SH-SY5Y (cell line): ENCODE data around the gene B3GALT4.

Experiments
- GATA2 ChIP-seq: IDR thresholded peaks from 2 replicates; pipeline ENCODE4 v1.6.1; 2011; ENCODE audit warnings: mild to moderate bottlenecking, low read depth, low read length
- GATA3 ChIP-seq: IDR thresholded peaks from 2 replicates; pipeline ENCODE4 v1.6.1; 2011; ENCODE audit warnings: low read depth, mild to moderate bottlenecking, low read length, moderate library complexity

GRCh38 chr6:33280539-33280938 lies 3.6 kb downstream of the B3GALT4 start:
- no peak for TF ChIP-seq GATA2
- TF ChIP-seq GATA3 = no peak
